RCC 7860 (cell line): Measurements from ENCODE around the gene SDSL.

ENCODE experiments used
- DNase-seq: peaks from one replicate; pipeline ENCODE4 v3.0.0-alpha.2; 2015; ENCODE audit warnings: low spot score
- FAIRE-seq: peaks from 2 replicates; lab custom pipeline; 2012; peaks lifted over from hg19 to GRCh38; lab: Jason Lieb, UNC

SDSL gene

DNA sequence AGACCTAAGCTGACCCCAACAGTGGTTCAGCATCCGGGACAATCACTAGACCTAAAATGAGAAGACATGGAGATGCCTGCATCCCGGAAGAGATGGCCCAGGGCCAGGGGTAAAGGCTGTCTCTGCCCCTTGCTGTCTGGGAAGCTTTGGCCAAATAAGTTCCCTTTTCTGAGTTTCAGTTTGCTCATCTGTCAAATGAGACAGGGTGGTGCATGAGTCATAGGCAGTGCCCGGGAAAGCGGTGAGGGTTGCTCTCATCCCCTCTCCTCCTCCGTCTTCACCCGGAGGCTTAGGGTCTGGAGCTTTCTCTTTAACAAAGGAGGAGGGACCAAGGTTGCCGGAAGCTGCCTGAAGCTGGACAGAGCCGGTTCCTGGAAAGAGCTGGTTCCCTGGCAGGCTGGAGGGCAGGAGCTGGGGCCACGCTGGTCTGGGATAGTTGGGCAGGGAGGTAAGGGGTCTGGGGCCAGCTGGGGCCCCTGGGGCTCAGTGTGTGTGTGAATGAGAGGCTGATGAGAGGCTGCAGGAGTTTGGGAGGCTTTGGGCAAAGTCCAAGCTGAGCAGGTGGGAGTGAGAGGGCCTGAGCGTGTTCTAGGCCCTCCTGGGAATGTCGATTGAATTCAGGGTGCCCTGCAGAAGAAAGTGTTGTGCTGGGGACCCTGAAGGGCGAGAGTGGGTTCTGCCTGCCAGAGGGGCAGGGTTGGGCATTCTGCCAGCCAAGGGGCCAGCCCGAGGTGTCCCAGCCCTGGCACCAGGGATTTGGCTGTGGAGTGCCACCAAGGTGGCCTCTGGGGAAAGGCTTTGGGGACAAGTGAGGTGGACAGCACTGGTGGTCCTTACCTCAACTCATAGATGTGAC, at the start of gene SDSL:
SDSL (plus strand) TSS at position 351 of the 856 bp plus-strand sequence. CDS start 5,603 bp downstream, outside the sequence.
- peak; percentile 89 for FAIRE-seq
- peak; percentile 89 for DNase-seq

GRCh38 chr12:113373440-113373839, 48.7 kb upstream of the SDSL start:
- FAIRE-seq (no peak), DNase-seq (no peak)

- no peak for DNase-seq
- no peak for FAIRE-seq
Measured at GRCh38 chr12:113373969-113374368, 48.2 kb upstream of the SDSL start.

DNA sequence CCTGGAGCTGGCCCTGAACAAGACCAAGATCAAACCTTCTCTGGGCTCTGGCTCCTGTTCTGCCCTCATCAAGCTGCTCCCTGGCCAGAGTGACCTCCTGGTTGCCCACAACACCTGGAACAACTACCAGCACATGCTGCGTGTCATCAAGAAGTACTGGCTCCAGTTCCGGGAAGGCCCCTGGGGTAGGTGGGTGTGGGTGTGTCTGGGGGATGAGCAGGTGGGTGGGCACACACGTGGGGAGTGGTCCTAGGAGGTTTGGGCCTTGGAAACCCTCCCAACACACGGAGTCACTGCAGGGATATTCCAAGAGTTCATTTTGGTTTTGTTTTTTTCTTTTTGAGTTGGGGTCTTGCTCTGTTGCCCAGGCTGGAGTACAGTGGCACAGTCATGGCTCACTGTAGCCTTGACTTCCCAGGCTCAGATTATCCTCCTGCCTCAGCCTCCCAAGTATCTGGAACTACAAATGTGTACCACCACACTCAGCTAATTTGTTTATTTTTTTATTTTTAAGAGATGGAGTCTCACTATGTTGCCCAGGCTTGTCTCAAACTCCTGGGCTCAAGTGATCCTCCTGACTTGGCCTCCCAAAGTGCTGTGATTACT, 47.3 kb upstream of the SDSL start:
- DNase-seq, result no peak
- no peak for FAIRE-seq

- FAIRE-seq (no peak), DNase-seq (no peak)
Measured at GRCh38 chr12:113378291-113378690, 43.9 kb upstream of the SDSL start.

DNA sequence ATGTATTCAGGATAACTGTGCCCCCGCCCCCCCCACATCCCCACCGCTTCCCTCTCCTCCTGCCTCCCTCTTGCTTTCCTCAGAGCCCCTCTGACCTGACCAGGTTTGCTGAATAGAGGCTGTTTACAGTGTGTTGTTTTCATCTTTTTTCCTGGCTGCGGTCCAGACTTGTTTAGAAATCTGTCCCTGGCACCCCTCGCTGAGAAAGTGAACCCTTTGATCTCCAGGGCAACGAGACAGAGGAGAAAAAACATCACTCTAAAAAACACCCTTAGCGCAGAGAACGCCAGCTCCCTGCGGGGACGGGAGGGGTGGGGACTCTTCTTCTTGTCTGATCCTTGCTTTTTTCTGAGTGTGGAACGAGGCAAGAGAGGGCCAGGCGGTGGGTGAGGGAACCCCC, 41.0 kb upstream of the SDSL start:
- FAIRE-seq, result no peak
- no peak for DNase-seq

DNA sequence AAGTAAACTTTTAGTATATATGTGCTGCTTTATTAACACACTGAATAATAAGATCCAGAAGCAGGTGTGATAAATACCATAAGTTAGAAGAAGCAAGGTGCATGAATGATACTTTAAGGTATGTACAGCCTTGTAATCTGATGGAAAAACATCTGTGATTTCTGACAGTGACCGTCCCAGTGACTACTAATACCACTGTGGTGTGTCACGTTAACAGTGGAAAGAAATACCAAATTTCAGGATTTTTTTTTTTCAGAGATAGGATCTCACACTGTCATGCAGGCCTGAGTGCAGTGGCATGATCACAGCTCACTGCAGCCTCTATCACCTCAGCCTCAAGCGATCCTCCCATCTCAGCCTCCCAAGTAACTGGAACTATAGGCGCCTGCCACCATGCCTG, 40.0 kb upstream of the SDSL start:
- DNase-seq, result no peak
- no peak for FAIRE-seq

DNA sequence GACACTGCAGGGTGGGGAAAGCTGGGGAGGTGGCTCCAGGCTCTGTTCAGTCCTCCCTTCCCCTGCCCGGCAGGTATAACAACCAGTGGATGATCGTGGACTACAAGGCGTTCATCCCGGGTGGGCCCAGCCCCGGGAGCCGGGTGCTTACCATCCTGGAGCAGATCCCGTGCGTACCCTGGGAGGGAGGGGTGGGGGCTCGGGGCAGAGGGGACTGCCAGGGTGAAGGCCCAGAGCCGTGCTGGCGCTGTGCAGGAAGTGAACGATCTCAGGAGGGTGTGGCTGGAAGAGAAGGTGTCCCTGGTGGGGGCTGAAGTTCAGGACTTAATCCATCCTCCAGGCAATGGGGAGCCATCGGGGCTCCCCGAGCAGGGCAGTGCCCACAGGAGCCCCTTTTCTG, 37.4 kb upstream of the SDSL start:
- DNase-seq, result no peak
- no peak for FAIRE-seq

DNA sequence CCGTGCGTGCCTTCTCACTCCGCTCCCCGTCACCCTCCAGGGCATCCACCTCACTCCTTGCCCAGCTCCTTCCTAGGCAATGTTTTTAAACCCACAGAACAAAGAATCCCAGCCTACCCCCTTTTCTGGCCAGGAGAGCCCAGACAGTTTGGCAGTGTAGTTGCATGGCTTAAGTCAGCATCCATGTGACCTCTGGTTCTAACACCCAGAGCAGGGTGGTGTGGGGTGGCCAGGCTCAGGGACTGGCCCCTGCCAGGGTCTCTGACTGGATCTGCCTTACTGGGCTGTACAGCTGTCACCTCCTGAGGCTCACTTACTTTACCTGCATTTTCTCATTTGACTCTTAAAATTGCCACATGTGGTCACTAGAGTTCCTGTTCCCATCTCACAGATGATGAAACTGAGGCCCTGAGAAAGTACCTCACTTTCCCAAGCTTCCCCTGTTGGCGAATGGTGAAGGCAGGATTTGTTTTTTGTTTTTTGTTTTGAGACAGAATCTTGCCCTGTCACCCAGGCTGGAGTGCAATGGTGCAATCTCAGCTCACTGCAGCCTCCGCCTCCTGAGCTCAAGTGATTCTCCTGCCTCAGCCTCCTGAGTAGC, 36.8 kb upstream of the SDSL start:
- no peak for FAIRE-seq
- no peak for DNase-seq

GRCh38 chr12:113386866-113387566, 35.2 kb upstream of the SDSL start:
- FAIRE-seq (no peak), DNase-seq (no peak)

DNA sequence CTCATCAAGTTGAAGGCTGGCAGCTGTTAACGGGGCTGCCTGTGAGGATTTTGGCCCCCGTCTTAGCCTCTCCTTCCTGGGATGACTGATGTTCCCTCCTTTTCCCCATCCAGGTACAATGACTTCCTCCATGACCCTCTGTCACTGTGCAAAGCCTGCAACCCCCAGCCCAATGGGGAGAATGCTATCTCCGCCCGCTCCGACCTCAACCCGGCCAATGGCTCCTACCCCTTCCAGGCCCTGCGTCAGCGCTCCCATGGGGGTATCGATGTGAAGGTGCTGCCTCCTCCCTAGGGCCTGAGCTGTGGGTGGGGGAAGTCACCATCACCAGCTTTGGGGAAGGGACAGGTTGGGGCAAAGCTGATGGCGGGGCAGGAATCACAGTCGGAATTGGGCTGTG, 34.5 kb upstream of the SDSL start:
- FAIRE-seq, result no peak

GRCh38 chr12:113388351-113388750, 33.8 kb upstream of the SDSL start:
- FAIRE-seq, result no peak
- DNase-seq, result no peak

More for the DNA sequence above, 34.5 kb upstream of the SDSL start:
- DNase-seq, result no peak

- FAIRE-seq, result no peak
- no peak for DNase-seq
Measured at GRCh38 chr12:113390064-113391043, 31.8 kb upstream of the SDSL start.

DNA sequence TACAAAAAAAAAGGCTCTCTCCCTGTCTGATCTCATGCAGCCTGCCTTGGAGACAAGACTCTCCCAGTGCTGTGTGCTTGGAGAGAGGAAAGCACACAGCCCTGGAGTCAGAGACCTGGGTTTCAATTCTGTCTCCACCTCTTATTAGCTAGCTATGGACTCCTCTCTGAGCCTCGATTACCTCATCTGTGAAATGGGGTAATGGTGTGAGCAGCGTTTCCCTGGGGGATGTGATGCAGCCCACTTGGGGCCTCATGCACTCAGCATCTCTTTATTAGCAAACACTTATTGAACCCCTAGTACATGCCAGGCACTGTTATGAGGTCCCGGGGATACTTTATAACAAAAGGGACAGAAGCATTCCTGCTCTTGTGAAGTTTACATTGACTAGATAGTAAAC, 31.0 kb upstream of the SDSL start:
- FAIRE-seq (no peak), DNase-seq (no peak)

- FAIRE-seq, result no peak
- no peak for DNase-seq
Measured at GRCh38 chr12:113391650-113392337, 30.4 kb upstream of the SDSL start.

- FAIRE-seq (no peak), DNase-seq (no peak)
Measured at GRCh38 chr12:113392520-113392919, 29.7 kb upstream of the SDSL start.

DNA sequence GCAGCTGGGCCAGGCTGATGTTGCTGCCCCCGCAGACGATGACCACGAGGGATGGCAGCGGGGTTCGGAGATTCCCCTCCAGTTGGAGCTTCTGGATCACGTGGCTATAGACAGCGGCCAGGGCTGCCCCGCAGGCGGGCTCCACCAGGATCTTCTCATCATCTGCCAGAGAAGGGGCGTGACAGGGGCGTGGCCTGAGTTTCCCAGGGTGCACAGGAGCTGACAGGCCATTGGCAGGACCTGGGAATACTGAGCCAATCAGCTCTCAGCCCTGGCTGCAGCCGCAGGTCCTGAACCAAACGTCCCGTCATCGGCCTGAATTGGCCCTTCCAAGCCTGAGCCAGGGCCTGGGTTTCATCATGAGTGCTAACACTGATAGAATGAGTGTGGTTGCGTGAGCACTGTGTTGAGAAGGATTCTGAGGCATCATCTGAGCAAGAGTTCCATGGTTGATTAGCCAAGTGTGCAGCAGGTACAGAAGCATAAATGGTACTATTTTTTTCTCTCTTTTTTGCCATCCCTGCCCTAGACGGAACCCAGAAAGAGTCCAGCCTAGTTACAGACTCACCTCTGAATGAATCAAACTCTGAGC, 29.1 kb upstream of the SDSL start:
- FAIRE-seq, result no peak
- DNase-seq, result peak; percentile 47

DNA sequence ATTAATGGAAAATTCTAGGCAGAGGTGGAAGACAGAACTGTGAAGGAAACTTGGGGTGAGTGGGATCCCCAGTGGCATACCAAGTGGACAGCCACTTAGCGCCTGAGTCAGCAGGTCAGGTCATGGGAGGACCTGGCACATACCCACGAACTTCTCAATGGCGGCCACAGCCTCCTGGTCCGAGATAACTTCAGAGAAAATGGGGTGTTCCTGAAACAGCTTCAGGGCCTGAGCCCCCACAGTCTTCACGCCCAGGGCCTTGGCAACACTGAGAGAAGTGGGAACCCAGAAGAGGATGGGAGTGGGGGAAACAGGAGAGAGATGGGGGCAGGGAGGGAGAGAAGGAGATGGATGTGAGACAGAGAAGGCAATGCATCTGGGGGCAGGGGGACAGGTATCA, 28.4 kb upstream of the SDSL start:
- no peak for DNase-seq
- no peak for FAIRE-seq

- DNase-seq (no peak), FAIRE-seq (no peak)
Measured at GRCh38 chr12:113395119-113395518, 27.1 kb upstream of the SDSL start.
